Measurements from ENCODE around the gene AGAP1. TPM values are rescaled to one million over a fixed set of nuclear protein-coding genes. Genes with fewer than 3 reads are reported as not detected.

Gene AGAP1
- total RNA-seq, 1 donor from 2014 or later: 3.8 TPM

DNA sequence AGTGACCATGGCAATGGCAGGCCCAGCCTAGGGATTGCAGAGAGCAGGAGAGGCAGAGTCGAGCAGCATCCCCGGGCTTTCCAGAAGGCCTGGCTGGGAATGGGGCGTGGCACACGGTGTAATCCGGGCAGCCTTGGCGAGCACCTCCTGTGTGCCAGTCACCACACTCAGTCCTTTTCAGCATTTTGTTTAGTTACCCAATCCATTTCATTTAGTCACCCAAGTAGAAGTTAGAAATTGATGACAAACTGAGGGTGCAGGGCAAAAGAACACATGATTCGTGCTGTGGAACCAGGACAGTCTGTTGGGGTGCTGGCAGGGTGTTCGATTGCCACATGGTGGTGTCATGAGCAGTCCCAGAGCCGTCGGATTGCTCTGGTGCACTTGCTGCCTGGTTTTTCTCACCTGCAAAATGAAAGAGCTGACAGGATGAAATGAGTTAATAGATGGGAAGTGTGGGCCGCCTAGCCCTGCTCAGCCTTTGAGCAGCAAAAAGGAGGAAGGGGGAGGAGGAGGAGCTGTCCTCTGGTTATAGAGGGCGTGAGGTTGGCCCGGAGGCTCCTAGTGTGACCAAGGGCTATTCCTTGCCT lies 299.4 kb downstream of the AGAP1 start:
- Mint-ChIP-seq H3K27ac (no peak overlapping the region), H3K9me3 (no peaks in the 10 kb centered on the region), H3K27me3 (no peaks in the 10 kb centered on the region), H3K36me3 (ENCODE audit: low read depth) (no peaks in the 10 kb centered on the region), H3K4me3 (no peak overlapping the region), H3K4me1 (peaks cover 2% of the 10 kb centered on the region)
- no peak for DNase-seq
- intact Hi-C loops (cut with micrococcal nuclease): no loop called here

DNA sequence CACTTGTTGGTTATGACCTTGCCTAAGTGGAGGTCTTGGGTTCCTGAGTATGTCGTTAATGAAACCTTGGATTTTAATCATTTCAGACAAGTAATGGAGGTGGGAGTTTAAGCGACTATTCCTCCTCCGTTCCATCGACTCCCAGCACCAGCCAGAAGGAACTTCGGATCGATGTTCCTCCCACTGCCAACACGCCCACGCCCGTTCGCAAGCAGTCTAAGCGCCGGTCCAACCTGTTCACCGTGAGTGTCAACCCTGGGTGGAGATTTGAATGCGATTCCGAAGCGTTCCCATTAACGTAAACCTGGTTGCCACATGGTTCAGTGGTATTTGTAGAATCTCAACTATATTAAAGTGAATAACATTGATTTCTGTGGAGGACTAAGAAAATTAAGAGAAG lies 305.4 kb downstream of the AGAP1 start:
- Mint-ChIP-seq H3K36me3 (ENCODE audit: low read depth) (no peaks in the 10 kb centered on the region), H3K27me3 (no peaks in the 10 kb centered on the region), H3K4me3 (no peak overlapping the region), H3K27ac (no peak overlapping the region), H3K9me3 (no peaks in the 10 kb centered on the region), H3K4me1 (no peaks in the 10 kb centered on the region)
- DNase-seq: no peak
- intact Hi-C loops (cut with micrococcal nuclease): no loop called here

GRCh38 chr2:235802542-235802941 lies 308.7 kb downstream of the AGAP1 start:
- Mint-ChIP-seq H3K9me3 (no peaks in the 10 kb centered on the region), H3K27ac (no peak overlapping the region), H3K4me3 (no peak overlapping the region), H3K36me3 (ENCODE audit: low read depth) (no peaks in the 10 kb centered on the region), H3K27me3 (no peaks in the 10 kb centered on the region), H3K4me1 (no peaks in the 10 kb centered on the region)
- intact Hi-C loops (cut with micrococcal nuclease): no loop called here
- no peak for DNase-seq

- H3K27me3 Mint-ChIP-seq: no peaks in the 10 kb centered on the region
- intact Hi-C loops (cut with micrococcal nuclease): no loop called here
- no peak overlapping the region for H3K27ac Mint-ChIP-seq
- DNase-seq: no peak
- no peaks in the 10 kb centered on the region for H3K4me1 Mint-ChIP-seq
- no peaks in the 10 kb centered on the region for H3K9me3 Mint-ChIP-seq
- no peaks in the 10 kb centered on the region for H3K36me3 Mint-ChIP-seq (ENCODE audit: low read depth)
- H3K4me3 Mint-ChIP-seq: no peak overlapping the region
These were observed 309.2 kb downstream of the AGAP1 start for GRCh38 chr2:235803028-235803427.

GRCh38 chr2:235804676-235805075 lies 310.8 kb downstream of the AGAP1 start:
- intact Hi-C loops (cut with micrococcal nuclease): no loop called here
- Mint-ChIP-seq H3K36me3 (ENCODE audit: low read depth) (no peaks in the 10 kb centered on the region), H3K9me3 (no peaks in the 10 kb centered on the region), H3K4me1 (no peaks in the 10 kb centered on the region), H3K4me3 (no peak overlapping the region), H3K27ac (no peak overlapping the region), H3K27me3 (no peaks in the 10 kb centered on the region)
- DNase-seq: no peak

DNA sequence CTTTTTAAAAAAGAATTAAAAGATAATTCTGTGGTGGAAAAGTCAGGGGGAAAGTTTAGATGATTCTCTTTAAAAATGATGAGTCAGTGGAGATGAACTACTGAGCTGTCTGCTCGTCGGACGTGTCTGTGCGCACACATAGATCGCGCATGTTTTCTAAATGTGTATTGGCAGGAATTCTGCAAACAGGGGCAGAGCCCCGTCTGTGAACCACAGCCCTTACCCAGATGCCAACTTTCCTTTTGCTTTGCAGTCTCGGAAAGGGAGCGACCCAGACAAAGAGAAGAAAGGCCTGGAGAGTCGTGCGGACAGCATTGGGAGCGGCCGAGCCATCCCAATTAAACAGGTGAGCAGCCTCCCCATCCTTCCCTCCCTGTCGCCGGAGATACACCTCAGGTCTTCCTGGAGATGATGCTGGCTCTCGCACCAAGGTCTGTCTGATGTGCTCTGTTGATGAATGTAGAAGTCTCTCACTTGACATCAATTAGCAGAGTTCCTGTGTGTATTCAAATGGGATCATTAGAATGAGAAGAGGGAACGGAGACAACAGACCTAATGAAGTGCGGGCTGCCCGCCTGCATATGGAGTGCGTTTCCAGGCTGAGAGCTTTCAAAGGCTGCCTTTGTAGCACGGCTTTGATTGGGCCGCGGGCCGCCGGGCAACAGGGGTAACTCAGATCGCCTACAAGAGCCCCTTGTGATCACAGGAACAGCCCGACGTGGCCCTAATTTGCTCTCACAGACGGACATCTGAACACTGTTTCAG lies 313.3 kb downstream of the AGAP1 start:
- DNase-seq: no peak
- no peaks in the 10 kb centered on the region for H3K36me3 Mint-ChIP-seq (ENCODE audit: low read depth)
- no peak overlapping the region for H3K27ac Mint-ChIP-seq
- H3K4me1 Mint-ChIP-seq: no peaks in the 10 kb centered on the region
- intact Hi-C loops (cut with micrococcal nuclease): no loop called here
- H3K9me3 Mint-ChIP-seq: no peaks in the 10 kb centered on the region
- no peak overlapping the region for H3K4me3 Mint-ChIP-seq
- no peaks in the 10 kb centered on the region for H3K27me3 Mint-ChIP-seq

- Mint-ChIP-seq H3K27ac (no peak overlapping the region), H3K4me3 (no peak overlapping the region), H3K9me3 (no peaks in the 10 kb centered on the region), H3K4me1 (no peaks in the 10 kb centered on the region), H3K27me3 (no peaks in the 10 kb centered on the region), H3K36me3 (ENCODE audit: low read depth) (no peaks in the 10 kb centered on the region)
- intact Hi-C loops (cut with micrococcal nuclease): no loop called here
- no peak for DNase-seq
These were observed 314.5 kb downstream of the AGAP1 start for GRCh38 chr2:235808366-235808765.

DNA sequence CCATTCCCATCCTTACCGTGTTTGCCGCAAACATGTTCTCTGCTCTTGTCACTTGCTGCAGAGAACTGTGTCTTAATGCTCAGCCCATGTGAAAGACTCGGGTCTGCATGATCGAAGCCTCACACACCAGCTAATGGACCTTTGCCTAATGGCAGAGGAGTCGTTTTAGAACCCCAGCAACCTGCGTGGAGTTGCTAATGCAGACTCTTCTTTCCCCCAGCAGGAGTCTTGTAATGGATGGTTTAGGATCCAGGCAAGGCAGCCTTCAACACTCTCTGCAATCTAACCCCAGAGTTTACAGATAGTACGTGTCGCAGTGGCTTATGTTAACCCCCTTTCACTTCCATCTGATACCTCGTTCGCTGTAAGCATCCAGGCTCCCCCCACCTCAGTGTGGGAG lies 316.4 kb downstream of the AGAP1 start:
- no peaks in the 10 kb centered on the region for H3K9me3 Mint-ChIP-seq
- H3K27me3 Mint-ChIP-seq: no peaks in the 10 kb centered on the region
- no peak for DNase-seq
- H3K36me3 Mint-ChIP-seq (ENCODE audit: low read depth): no peaks in the 10 kb centered on the region
- no peak overlapping the region for H3K4me3 Mint-ChIP-seq
- no peak overlapping the region for H3K27ac Mint-ChIP-seq
- intact Hi-C loops (cut with micrococcal nuclease): no loop called here
- no peaks in the 10 kb centered on the region for H3K4me1 Mint-ChIP-seq

DNA sequence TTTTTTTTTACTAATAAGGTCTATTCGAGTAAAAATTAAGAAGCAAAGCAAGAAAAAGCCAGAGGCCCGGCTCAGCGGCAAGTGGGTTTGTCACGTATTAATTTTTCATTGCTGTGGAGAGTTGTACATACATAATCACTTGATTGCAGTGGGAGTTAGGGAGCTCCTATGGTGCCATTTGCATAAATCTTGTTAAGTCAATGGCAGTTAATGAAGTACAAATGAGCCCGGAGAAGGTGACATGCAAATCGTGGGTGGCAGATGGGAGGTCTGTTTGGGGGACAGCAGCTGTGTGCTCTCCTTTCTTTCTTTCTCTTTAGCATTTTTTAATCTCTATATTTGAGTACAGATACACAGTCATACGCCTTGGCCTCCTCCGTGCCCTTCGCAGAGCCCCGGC lies 317.0 kb downstream of the AGAP1 start:
- H3K9me3 Mint-ChIP-seq: no peaks in the 10 kb centered on the region
- H3K27ac Mint-ChIP-seq: no peak overlapping the region
- no peaks in the 10 kb centered on the region for H3K4me1 Mint-ChIP-seq
- intact Hi-C loops (cut with micrococcal nuclease): no loop called here
- H3K4me3 Mint-ChIP-seq: no peak overlapping the region
- H3K27me3 Mint-ChIP-seq: no peaks in the 10 kb centered on the region
- H3K36me3 Mint-ChIP-seq (ENCODE audit: low read depth): no peaks in the 10 kb centered on the region
- DNase-seq: no peak

GRCh38 chr2:235811446-235812184 lies 317.8 kb downstream of the AGAP1 start:
- Mint-ChIP-seq H3K4me1 (no peaks in the 10 kb centered on the region), H3K4me3 (no peak overlapping the region), H3K27me3 (no peaks in the 10 kb centered on the region), H3K27ac (no peak overlapping the region), H3K36me3 (ENCODE audit: low read depth) (no peaks in the 10 kb centered on the region), H3K9me3 (no peaks in the 10 kb centered on the region)
- DNase-seq: no peak
- intact Hi-C loops (cut with micrococcal nuclease): no loop called here

DNA sequence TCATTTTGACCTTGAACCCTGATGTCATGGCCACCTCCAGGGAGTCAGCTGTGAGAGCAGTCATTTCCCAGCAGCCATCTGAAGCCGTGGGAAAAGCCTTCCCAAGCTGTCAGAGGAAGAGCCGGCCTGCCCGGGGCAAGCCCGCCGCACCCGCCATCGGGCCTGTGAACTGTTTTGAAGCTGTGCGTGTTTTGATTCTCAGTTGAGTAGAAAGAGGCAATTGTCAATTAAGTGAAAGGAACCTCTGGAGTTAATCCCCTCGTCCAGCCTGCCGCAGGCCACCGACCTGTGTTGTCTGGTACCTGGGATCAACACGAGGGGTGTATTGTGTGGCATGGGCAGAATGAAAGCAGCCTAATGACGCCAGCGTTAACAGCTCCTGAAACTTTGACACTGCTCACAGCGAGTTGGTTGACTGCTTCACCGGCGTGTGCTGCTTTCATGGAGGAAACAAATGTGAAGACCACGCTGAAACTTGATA lies 318.4 kb downstream of the AGAP1 start:
- no peak for DNase-seq
- no peaks in the 10 kb centered on the region for H3K9me3 Mint-ChIP-seq
- no peaks in the 10 kb centered on the region for H3K4me1 Mint-ChIP-seq
- no peak overlapping the region for H3K27ac Mint-ChIP-seq
- no peak overlapping the region for H3K4me3 Mint-ChIP-seq
- intact Hi-C loops (cut with micrococcal nuclease): no loop called here
- no peaks in the 10 kb centered on the region for H3K27me3 Mint-ChIP-seq
- H3K36me3 Mint-ChIP-seq (ENCODE audit: low read depth): no peaks in the 10 kb centered on the region

DNA sequence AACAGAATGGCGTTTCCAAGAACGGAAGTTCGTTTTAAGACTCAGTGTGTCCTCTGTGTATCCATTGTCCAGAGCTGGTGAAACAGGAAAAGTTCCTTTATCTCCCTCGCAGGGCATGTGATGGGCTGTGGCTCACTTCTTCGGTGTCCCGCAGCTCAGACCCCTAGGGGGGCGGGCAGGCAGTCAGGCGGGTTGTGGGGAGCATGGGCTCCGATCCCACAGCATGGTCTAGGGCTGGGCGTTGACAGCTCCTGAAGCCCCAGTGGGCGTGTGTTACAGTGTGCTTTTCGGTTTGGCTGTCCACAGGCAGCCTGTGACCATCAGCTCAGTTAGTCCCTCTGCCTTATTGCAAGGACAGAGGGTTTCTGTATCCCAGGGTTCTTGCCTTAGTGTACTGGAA lies 319.6 kb downstream of the AGAP1 start:
- no peak overlapping the region for H3K27ac Mint-ChIP-seq
- no peak for DNase-seq
- H3K27me3 Mint-ChIP-seq: no peaks in the 10 kb centered on the region
- no peaks in the 10 kb centered on the region for H3K4me1 Mint-ChIP-seq
- H3K36me3 Mint-ChIP-seq (ENCODE audit: low read depth): no peaks in the 10 kb centered on the region
- no peaks in the 10 kb centered on the region for H3K9me3 Mint-ChIP-seq
- intact Hi-C loops (cut with micrococcal nuclease): no loop called here
- no peak overlapping the region for H3K4me3 Mint-ChIP-seq

DNA sequence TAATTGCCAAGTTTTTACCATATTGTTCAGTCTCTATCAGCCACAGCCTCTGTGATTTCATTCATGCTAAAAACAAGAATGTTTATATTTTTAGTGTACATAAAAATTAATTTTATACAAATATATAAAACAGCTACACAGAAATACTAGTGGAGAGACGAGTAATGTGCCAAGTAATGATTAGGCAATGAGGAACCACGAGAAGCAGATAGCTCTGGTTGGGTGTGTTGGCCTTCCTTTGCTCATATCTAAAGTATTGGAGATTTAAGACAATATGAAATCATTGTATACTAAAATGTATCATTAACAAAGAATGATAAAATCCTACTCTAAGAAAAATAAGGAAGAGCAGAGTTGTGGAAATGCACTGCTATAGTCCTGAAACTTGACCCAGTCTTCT lies 326.7 kb downstream of the AGAP1 start:
- DNase-seq: no peak
- Mint-ChIP-seq H3K9me3 (no peaks in the 10 kb centered on the region), H3K27me3 (no peaks in the 10 kb centered on the region), H3K4me1 (no peaks in the 10 kb centered on the region), H3K36me3 (ENCODE audit: low read depth) (no peaks in the 10 kb centered on the region), H3K4me3 (no peak overlapping the region), H3K27ac (no peak overlapping the region)
- intact Hi-C loops (cut with micrococcal nuclease): no loop called here

DNA sequence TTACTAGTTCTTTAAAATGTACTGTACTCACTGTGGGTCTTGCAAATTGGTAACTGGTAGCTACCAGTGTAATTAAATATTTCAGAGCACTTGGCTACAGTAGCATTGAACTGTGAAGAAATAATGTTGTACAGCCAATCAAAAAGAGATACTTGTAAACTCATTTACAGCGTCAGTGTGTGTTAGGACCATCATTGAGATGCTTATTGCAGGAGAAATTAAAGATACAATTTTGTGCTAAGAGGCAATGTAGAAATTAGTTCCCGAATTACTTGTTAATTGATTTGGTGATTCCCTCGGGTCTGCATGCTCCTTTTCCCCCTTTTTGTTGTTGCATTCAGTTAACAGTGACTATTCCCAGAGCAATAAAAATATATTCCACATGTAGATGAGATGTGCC lies 330.5 kb downstream of the AGAP1 start:
- Mint-ChIP-seq H3K4me1 (no peaks in the 10 kb centered on the region), H3K9me3 (no peaks in the 10 kb centered on the region), H3K27ac (no peak overlapping the region), H3K36me3 (ENCODE audit: low read depth) (no peaks in the 10 kb centered on the region), H3K27me3 (no peaks in the 10 kb centered on the region), H3K4me3 (no peak overlapping the region)
- intact Hi-C loops (cut with micrococcal nuclease): no loop called here
- no peak for DNase-seq

All from activated CD4-positive, alpha-beta T cell treated with anti-CD3 and anti-CD28 coated beads, Interleukin-2, amount 10 ng/mL, durations not matched to agents 24 days and 14 days (primary cell).